GM18508 (cell line): ENCODE measurements around the gene PTPRJ.

ENCODE experiments used
- ATAC-seq: cut with Tn5 transposase; IDR thresholded peaks from one replicate; pipeline ENCODE4 v1.9.1; 2021; ENCODE audit warnings: moderate number of reproducible peaks; ENCODE audit not compliant: insufficient read depth, unreplicated experiment

The PTPRJ gene

DNA sequence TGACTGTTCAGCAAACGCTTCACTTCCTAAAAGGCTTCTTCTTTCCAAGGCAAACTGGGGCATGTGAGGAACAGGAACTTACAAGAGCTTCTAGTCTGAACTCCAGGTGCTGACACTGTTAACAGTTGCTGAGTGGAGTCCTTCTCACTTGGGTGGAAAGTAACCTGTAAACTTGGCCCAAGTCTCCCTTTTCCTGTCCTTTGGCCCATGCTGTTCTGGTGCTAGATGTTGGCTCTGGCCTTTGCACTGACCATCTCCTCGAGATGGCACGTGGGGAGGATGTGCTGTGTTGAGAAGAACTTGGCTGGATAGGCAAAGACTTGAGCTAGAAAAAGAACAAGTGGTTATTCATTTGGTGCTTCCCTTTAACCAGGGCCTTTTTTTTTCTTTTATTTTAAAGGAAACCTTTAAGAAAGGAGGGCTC is 53.6 kb downstream of the PTPRJ start:
- ATAC-seq = no peak

DNA sequence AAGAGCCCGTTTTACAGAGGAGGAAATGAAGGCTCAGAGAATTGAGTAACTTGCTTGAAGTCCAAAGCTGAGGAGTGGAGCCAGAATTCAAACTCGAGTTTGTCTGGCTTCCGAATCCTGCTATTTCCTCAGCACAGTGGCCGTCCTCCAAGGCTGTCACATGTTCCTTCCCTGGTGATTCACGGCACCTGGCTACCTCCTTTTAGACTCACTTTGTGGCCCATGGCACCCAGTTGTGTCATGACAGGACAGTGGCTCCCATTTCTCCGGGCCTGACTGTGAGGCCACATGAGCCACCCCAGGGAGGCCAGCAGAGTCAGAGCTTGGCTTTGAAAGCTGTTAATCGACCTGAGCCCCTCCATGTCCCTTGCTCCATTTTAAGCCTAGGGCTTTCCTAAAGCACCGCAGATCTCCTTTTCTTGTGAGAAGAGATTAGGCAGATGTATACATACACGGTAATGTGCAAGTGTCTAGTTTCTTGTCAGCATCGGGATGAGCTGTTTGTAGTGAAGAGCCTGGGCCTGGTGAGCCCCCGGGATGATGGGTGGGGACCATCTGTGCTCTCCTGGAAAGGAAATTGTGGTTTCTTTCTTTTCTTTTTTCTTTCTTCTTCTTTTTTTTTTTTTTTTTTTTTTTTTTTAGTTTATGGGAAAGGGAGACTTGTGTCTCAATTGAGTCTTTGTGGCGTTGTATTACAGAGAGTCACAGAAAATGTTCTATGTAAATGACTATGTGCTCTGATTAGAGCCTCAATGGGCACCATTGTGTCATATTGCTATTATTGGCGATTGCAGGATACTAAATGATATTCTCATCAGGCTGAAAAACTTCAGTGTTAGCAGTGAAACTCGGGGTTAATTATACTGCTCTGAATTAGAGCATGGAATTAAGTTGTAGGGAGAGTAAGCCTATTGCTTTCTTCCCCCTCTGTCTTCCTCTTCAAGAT is 54.8 kb downstream of the PTPRJ start:
- no peak for ATAC-seq

DNA sequence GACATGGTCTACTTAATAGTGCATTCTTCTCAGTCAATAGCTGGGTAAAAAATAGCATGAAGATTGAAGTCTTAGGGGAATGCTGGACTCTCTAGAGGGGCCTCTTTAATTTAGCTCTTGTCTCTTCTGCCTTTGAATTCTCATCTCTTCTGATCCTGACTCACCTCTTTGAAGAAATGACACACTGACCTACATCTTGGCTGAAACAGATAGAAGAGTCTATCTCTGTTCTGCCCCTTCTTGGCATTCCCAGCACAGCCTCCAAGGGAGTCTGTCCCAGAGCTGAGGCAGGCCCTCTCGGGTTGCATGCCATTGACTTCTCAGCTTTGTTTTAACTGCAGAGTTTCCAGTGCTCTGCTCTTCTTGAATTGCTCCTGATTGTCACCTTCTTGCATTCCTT is 55.7 kb downstream of the PTPRJ start:
- ATAC-seq = no peak

- ATAC-seq = no peak
These were observed 56.1 kb downstream of the PTPRJ start for GRCh38 chr11:48036466-48036865.

DNA sequence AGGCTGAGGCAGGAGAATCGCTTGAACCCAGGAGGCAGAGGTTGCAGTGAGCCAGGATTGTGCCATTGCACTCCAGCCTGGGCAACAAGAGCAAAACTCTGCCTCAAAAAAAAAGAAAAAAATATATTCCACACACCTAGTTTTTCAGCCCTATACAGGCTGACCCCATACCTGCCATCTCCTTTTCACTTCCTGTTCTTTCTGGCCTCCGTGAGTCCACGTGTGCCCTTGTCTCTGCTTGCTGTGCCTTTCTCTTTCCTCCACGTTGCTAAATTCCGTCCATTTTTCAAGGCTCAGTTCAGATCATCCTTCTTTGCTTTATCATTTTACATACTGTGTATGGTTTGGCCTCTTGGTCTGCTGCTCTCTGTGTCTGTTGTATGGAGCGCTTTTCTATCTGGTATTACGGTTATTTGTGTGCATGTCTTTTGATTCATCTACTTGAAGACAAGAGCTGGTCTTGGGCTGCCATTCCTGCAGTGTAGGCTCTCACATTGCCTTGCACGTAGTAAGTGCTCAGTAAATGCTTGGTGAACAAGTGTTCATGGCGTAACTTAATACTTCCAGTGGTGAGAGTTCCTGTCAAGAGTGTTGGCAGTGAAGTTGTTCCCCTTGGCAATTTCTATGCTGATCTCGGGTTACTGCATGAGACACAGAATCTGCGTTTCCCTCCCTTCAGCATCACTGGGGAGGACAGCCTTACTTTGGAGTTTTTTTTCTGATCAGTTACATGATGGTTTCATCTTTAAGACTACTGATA is 57.5 kb downstream of the PTPRJ start:
- no peak for ATAC-seq

DNA sequence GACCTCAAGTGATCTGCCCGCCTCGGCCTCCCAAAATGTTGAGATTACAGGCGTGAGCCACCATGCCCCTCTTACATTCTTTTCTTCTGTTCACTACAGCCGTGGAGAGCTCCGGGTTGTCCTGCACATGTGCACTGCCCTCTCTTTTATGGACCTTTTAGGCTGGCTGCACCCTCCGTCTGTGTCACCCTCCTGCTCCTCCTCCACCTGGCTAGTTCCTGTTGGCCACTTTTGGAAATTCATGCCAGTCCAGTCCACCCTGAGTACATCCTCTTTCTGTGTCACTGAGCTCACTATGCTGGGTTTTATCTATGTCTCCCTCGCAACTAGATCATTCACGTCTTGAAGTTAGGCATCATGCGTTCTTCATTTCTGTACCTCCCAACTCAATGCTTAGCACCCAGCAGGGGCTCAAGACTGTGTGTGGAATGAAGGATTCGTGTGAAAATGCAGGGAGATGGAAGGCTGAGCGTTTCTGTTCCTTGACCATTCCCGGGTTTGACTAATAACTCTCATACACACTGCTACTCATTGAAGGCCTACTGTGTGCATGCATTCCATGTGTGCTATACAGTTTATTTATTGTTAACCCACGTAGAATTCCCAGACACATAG is 60.6 kb downstream of the PTPRJ start:
- ATAC-seq = no peak

DNA sequence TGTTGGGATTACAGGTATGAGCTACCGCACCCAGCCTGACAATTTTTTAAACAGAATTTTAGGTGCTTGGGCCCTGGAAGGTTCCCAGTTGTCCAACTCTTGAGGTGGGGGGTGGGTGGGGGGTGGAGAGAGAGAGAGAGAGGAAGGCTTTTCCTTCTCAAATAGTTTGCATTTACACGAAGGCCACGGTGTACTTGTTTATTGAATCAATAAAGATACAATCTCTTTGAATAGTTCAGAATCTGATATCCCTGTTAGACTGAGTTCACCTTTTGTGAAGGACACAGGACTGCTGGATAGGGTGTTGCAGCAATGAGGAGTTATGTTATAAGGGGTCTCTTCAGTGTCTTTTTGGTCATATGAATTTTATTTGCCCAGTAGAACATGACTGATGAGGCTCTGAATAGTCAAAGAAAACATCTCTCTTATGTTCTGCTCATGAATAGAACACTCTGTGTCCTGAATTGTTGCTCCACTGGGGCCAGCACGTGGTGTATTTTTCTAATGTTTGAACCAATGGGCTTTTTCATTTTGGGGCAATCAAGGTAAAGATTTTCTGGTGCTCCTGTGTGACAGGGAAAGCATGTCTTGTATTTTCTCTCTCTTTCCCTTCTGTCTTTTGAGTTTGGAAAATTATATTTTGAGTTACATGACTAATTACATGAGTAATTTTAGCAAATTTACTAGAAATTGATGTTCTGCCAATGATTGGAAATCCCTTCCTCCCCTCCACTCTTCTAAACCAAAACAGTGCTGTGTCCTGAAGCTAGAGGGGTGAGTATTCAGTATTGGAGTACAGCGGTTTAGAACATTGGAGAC is 61.7 kb downstream of the PTPRJ start:
- ATAC-seq = no peak

DNA sequence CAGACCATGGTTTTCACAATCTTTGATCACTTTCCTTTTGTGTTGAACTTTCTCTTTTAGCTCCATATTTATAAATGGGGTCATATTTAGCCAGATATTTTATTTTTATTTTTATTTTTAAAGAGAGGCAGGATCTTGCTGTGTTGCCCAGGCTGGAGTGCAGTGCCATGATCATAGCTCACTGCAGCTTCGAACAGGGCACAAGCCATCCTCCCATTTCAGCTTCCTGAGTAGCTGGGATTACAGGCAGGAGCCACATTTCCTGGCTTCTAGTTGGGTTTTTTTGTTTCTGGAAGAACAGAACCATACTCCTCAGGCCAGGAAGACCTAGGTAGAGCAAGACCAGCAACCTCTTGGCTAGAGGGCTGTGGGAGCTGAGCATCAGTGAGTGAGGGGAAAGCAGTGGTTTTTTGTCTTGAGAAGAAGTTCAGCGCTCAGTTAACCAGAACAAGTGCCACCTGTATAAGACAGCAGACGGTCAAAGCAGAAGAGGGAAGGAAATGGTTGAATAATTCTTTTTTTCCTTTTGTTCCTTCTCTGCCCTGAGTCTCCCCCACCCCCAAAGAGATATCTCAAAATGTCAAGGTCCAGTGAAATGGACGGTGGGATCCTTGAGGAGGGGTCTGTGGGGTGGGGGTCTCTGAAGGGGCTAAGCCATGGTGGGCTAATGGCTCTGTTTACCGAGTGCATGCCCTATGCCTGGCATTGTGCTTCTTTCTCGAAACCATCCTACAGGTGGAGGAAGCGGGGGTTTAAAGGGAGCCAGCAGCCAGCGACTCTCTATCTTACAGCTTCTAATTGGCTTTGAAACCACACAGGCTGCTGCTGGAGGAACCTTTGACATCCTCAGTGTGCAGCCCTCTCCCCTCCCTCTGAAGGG is 63.0 kb downstream of the PTPRJ start:
- ATAC-seq = no peak

DNA sequence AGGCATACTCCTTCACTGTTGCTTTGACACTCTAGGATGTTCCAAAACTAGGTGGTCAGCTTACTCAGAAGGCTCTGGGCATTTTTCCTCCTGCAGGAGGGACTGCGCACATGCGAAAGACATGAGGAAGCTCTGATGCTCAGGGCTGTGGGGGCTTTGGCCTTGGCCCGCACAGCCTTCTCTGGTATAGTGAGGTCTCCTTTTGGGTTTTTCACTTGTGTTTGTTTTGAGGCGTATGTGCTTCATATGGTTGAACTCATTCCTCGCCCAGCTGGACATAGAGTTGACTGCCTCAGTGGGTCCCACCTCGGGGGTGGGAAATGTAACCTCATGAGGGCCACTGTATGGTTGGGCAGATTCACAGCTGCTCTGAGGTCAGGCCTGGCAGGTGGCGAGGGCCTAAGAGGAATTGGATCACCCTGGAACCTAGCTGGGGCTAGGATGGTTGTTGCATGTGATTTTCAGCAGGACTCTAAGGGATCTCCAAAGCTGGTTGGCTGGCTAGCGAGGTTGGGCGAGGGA is 63.7 kb downstream of the PTPRJ start:
- no peak for ATAC-seq

GRCh38 chr11:48044577-48044976 is 64.2 kb downstream of the PTPRJ start:
- no peak for ATAC-seq

DNA sequence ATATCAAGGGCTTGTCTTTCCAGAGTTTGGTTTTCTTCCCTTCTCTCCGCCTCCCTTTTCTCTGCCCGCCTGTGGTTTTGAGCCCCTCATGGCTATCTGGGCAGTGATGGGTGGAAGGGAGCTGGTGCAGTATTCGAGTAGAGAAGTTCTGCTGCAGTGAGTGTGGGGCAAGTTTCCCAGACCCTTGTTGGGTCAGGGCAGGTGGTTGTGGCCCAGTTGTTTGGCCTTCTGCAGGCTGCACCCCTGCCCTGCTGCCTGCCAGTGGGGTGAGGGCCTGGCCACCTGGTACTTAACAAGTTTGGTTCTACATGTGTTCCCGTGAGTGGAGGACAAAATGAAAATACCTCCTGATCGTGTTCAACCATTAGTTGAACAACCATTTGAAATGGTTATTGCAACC is 65.2 kb downstream of the PTPRJ start:
- ATAC-seq = no peak

- no peak for ATAC-seq
These were observed 67.3 kb downstream of the PTPRJ start for GRCh38 chr11:48047616-48048015.

- no peak for ATAC-seq
These were observed 68.7 kb downstream of the PTPRJ start for GRCh38 chr11:48049036-48049435.

DNA sequence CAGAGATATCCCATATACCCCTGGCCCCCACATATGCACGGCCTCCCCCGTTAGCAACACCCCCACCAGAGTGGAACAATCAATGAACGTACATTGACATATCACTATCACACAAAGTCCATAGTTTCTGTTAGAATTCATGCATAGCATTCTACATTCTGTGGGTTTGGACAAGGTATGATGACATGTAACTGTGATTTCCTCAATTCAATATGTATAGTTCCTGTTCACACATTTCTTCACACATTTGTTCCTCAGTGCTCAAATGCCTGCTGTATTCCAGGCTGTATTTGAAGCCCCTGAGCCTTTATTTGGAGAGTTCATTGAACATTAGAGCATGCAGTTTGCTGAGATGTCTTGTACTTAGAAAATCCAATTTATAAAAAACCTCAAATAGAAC is 69.9 kb downstream of the PTPRJ start:
- ATAC-seq = no peak

DNA sequence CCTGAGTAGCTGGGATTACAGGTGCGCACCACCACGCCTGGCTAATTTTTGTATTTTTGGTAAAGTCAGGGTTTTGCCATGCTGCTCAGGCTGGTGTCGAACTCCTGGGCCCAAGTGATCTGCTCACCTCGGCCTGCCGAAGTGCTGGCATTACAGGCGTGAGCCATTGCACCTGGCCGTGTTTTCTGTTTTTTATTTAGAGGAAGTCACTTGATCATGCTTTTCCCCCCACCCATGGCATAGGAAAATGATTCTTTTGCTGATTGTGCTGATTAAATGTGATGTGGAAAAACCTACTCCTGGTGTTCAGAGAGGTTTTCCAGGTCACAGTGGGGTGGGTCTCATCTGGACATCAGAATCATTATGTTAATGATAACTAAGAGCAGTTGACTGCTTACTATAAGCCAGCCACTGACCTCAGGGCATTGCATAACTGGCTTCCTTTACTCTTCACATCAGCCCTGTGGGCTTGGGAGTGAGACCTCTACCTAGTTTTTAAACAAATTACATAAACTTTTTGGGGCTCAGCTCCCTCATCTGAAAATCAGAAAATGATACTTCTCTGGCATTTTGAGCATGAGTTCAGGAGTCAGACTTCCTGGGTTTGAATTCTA is 71.0 kb downstream of the PTPRJ start:
- no peak for ATAC-seq

GRCh38 chr11:48052183-48053044 is 72.1 kb downstream of the PTPRJ start:
- no peak for ATAC-seq

GRCh38 chr11:48054994-48055291 is 74.6 kb downstream of the PTPRJ start:
- no peak for ATAC-seq
